Measurements from ENCODE around the gene EIF2B2. TPM values are rescaled to one million over a fixed set of nuclear protein-coding genes. Genes with fewer than 3 reads are reported as not detected.

Gene EIF2B2
- total and polyA plus RNA-seq, 2 of the 13 experiments (the other 11 are each of a cell fraction or from before 2014, with no cell fraction given) = 54.4 to 78.6 TPM

DNA sequence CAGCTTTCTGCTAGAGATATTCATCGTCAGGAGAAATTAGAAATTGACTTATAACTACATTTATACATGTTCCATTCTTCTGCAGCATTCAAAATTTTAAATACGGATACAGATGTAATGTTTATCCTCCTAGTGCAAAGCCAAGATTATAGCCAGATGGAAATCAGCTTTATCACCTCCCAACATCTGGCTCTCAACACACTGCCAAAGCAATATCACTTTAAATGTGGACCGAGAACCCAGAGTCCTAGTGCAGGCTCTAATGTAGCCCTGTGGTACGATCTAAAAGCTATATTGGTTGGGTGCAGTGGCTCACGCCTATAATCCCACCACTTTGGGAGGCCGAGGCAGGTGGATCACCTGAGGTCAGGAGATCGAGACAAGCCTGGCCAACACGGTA lies 42.0 kb downstream of the EIF2B2 start:
- CTCF ChIA-PET (ENCODE audit: low intra/inter-chr PET ratio, low total read pairs) = no interaction called here

DNA sequence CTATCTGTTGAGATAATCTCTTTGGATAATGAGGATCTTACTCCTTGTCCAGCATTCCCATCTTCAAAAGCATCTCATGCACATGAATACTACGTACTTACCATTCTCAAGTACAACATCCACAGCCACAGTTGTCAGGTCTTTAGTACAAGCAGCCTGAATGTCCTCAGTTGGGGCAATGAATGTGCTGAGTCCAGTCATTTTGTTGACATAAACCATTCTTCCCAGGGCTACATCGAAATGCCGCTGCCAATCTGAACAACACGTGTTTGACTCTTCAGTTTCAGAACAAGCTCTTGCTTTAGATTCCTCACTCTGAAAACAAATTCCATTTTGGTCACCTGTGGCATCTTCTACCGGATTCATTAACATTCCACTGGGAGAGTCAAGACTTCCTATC lies 43.6 kb downstream of the EIF2B2 start:
- no peak overlapping the region for H3K4me2 ChIP-seq (ENCODE audit: low read depth, low read length)
- no peak for ATAC-seq
- no peak for FAIRE-seq
- DNase-seq (ENCODE audit: low spot score) = no peak
- H3K27ac ChIP-seq (ENCODE audit: extremely low read length, insufficient read depth, low read length) = no peak overlapping the region
- H3K79me2 ChIP-seq (ENCODE audit: insufficient read depth, low read length) = peaks cover 29% of the 10 kb centered on the region
- ChIA-PET POLR2A (no interaction called here), CTCF (ENCODE audit: low intra/inter-chr PET ratio, low total read pairs) (no interaction called here)
- H3K36me3 ChIP-seq (replicated peaks in 1 of 2; ENCODE audit: control insufficient read depth in 1 of 2, insufficient read depth in 2 of 2, low read length in 2 of 2) = peaks cover 0 to 1% of the 10 kb centered on the region in 2 experiments; a peak in 2 of 5 replicates
- WGBS (ENCODE audit: low lambda C conversion rate) = 100% methylated on average over 5 of the region's 5 CpGs
- in situ Hi-C loops (cut with HindIII; ENCODE audit: extremely low pct_ligation_motif_present, low pct_unique_long_range_greater_than_20kb) = no loop called here
- H4K20me1 ChIP-seq (ENCODE audit: insufficient read depth, low read length) = no peaks in the 10 kb centered on the region
- H3K4me3 ChIP-seq (replicated peaks in 1 of 3; ENCODE audit: insufficient read depth in 1 of 3, low read depth in 2 of 3, low read length in 3 of 3) = no peak overlapping the region
- TF ChIP-seq MAFF (IDR thresholded peaks at IDR 0.05; ENCODE audit: low read depth, low read length) (0 out of 2 replicates have a peak, but pooled peaks have one; percentile 24), MAFK (conservative IDR thresholded peaks at IDR 0.05 in 1 of 2, IDR thresholded peaks at IDR 0.05 in 1 of 2; ENCODE audit: low read length in 2 of 2) (peak; percentile 11 to 41; a peak in 2 of 4 replicates), STAG1 (CRISPR knock-in tag; IDR thresholded peaks at IDR 0.05) (no peak)
- BruUV-seq (replicated peaks) = no TSS peak
- no peak overlapping the region for H2AFZ ChIP-seq (ENCODE audit: low read length)
- peaks cover 74% of the 10 kb centered on the region for H3K4me1 ChIP-seq (ENCODE audit: insufficient read depth, low read length)
- intact Hi-C loops (cut with micrococcal nuclease; ENCODE audit: unreplicated experiment) = no loop called here
- H3K27me3 ChIP-seq (ENCODE audit: control insufficient read depth in 1 of 2, insufficient read depth in 2 of 2, low read length in 2 of 2) = no peaks in the 10 kb centered on the region
- no peaks in the 10 kb centered on the region for H3K9me3 ChIP-seq (ENCODE audit: low read length)
- H3K9ac ChIP-seq (ENCODE audit: insufficient read depth, low read depth, low read length) = no peak overlapping the region

More for the DNA sequence above, 42.0 kb downstream of the EIF2B2 start:
- FAIRE-seq (no peak), ATAC-seq (no peak), DNase-seq (ENCODE audit: low spot score) (no peak)
- no peak overlapping the region for H2AFZ ChIP-seq (ENCODE audit: low read length)
- TF ChIP-seq, protein P1, sequence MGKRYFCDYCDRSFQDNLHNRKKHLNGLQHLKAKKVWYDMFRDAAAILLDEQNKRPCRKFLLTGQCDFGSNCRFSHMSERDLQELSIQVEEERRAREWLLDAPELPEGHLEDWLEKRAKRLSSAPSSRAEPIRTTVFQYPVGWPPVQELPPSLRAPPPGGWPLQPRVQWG (CRISPR knock-in tag; IDR thresholded peaks at IDR 0.05; ENCODE audit: borderline replicate concordance, low read depth) = no peak
- TF ChIP-seq ZNF652 (CRISPR knock-in tag; IDR thresholded peaks at IDR 0.05; ENCODE audit: borderline replicate concordance, low read depth) (no peak), ZNF501 (CRISPR knock-in tag; IDR thresholded peaks at IDR 0.05) (no peak), MEIS1 (CRISPR knock-in tag; IDR thresholded peaks at IDR 0.05; ENCODE audit: borderline replicate concordance) (no peak)
- TF ChIP-seq, protein P2, sequence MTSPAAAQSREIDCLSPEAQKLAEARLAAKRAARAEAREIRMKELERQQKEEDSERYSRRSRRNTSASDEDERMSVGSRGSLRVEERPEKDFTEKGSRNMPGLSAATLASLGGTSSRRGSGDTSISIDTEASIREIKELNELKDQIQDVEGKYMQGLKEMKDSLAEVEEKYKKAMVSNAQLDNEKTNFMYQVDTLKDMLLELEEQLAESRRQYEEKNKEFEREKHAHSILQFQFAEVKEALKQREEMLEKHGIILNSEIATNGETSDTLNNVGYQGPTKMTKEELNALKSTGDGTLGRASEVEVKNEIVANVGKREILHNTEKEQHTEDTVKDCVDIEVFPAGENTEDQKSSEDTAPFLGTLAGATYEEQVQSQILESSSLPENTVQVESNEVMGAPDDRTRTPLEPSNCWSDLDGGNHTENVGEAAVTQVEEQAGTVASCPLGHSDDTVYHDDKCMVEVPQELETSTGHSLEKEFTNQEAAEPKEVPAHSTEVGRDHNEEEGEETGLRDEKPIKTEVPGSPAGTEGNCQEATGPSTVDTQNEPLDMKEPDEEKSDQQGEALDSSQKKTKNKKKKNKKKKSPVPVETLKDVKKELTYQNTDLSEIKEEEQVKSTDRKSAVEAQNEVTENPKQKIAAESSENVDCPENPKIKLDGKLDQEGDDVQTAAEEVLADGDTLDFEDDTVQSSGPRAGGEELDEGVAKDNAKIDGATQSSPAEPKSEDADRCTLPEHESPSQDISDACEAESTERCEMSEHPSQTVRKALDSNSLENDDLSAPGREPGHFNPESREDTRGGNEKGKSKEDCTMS (CRISPR knock-in tag; conservative IDR thresholded peaks at IDR 0.05) = no peak
- no peak overlapping the region for H3K4me3 ChIP-seq (replicated peaks in 1 of 3; ENCODE audit: insufficient read depth in 1 of 3, low read depth in 2 of 3, low read length in 3 of 3)
- H3K27ac ChIP-seq (ENCODE audit: extremely low read length, insufficient read depth, low read length) = no peak overlapping the region
- no TSS peak for BruUV-seq (replicated peaks)
- 94% methylated on average over 8 of the region's 8 CpGs for WGBS (ENCODE audit: low lambda C conversion rate)
- H4K20me1 ChIP-seq (ENCODE audit: insufficient read depth, low read length) = no peaks in the 10 kb centered on the region
- peaks cover 0 to 1% of the 10 kb centered on the region in 2 experiments; a peak in 2 of 5 replicates for H3K36me3 ChIP-seq (replicated peaks in 1 of 2; ENCODE audit: control insufficient read depth in 1 of 2, insufficient read depth in 2 of 2, low read length in 2 of 2)
- in situ Hi-C loops (cut with HindIII; ENCODE audit: extremely low pct_ligation_motif_present, low pct_unique_long_range_greater_than_20kb) (no loop called here), intact Hi-C loops (cut with micrococcal nuclease; ENCODE audit: unreplicated experiment) (no loop called here)
- H3K9ac ChIP-seq (ENCODE audit: insufficient read depth, low read depth, low read length) = no peak overlapping the region
- POLR2A ChIA-PET = no interaction called here
- H3K9me3 ChIP-seq (ENCODE audit: low read length) = no peaks in the 10 kb centered on the region
- no peak overlapping the region for H3K4me2 ChIP-seq (ENCODE audit: low read depth, low read length)
- H3K4me1 ChIP-seq (ENCODE audit: insufficient read depth, low read length) = peaks cover 71% of the 10 kb centered on the region
- H3K79me2 ChIP-seq (ENCODE audit: insufficient read depth, low read length) = peaks cover 21% of the 10 kb centered on the region
- no peaks in the 10 kb centered on the region for H3K27me3 ChIP-seq (ENCODE audit: control insufficient read depth in 1 of 2, insufficient read depth in 2 of 2, low read length in 2 of 2)

Measured in HepG2 (cell line).